Amygdala (tissue), 56 donors: Measurements from ENCODE around the gene STARD7.
"Not testable (repeated sequence)": the region's sequence is repeated elsewhere in the genome, so short reads cannot be mapped to it uniquely, and the experiment has no call there.

Experiments used
- DNase-seq, 56 donors: peaks; one replicate each; lab custom pipeline; 2025; lab: John Stamatoyannopoulos, UW

The STARD7 gene

DNA sequence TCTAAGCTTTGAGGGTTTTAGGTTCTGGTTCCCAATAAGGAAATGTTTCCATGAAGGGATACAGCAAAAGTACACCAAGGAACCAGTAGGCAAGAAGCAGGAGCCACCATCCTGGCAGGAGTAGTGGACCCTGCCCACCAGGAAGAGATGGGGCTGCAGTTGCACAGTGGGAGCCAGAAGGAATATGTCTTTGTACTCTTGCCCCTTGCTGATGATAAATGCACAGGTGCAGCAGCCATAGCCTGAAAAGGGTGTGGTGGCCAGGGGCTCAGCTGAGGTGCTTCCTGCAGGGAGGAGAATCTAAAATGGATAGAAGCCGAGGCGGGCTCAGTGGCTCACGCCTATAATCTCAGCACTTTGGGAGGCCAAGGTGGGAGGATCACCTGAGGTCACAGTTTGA is 29.6 kb upstream of the STARD7 start:
- no peak for DNase-seq

DNA sequence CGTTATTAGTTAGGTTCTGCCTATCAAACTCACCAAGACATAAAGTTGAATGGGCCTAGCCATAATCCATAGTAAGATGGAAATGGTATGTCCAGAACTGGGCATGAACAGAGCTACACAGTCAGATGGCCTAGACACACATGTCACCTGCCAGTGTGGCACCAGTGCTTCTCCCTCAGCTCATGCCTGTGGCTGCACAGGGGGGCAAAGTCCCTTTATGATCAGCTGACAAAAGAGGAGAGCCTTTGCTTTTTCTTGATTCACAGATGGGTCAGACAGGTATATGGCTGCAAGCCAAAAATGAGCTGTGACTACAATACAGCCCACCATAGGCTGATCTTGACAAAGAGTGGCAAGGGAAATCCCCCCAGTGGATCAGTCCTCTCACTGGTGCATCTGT is 28.3 kb upstream of the STARD7 start:
- DNase-seq: no peak

DNA sequence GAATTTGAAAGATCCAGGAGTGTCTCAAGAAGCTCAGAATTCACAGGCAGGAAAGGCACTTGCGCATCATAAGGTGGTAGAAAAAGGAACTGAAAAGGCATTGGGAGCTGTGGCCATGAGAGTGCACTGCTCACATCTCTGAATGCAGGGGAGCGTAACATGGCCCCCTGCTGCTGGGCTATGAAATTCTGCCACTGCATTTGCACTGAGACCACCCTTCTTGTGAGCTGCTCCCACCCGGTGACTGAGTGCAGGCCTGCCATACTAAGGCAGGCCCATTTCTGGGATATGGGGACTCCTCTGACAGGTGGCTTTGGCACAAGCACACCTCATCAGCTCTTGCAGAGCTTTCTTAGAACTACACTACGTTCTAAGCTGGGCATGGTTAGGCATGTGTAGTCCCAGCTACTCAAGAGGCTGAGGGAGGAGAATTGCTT is 25.3 kb upstream of the STARD7 start:
- no peak for DNase-seq

DNA sequence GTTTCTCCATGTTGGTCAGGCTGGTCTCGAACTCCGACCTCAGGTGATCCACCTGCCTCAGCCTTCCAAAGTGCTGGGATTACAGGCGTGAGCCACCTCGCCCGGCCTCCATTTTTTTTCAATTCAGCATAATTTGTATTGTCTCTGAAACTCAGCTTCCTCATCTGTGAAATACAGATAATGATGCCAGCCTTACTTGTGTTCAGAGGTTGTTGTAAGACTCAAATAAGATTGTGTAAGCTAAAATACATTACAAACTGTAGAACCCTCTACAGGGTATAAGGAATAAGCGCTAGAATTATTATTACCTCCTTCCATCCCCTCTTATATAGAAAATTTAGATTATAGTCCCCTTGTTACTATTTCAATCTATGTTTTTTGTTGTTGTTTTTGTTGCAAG is 24.8 kb upstream of the STARD7 start:
- DNase-seq: no peak

DNA sequence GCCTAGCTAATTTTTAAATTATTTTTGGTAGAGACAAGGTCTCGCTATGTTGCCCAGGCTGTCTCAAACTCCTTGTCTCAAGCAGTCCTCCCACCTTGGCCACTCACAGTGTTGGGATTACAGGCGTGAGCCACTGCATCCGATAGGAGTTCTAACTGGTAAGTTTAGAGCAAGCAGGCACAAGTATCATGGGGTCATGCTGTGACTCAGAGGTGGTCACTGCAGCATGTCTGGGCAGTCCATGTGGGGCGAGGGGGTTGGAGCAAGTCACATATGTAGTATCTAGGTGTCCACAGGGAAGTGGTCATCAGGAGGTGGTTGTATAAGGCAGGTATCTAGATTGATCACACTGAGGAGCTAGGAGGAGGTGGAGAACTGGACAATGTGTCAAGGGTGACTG is 22.7 kb upstream of the STARD7 start:
- DNase-seq: no peak

DNA sequence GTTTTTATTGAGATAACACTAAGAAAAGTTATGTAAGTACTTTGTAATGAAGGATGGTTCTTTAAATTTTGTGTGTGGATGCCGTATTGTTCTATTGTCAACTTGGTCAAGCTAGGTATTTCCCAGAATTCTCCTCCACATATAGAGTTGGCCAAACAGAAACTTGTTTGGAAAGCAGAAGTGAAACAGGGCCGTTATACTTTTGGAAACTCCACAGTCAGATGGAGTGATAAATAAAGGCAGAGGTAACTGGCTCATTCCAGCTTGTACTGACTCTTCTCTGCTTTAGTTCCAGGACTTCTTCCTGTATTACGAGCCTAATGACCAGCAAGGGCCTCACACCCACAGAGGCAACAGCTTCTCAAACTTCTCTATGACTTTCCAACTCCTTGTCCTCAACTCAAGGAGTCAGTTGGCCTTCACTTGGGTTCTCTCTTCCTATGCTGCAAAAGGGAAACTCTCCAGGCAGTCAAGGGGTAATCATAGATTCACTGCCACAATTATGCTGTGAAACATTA is 16.4 kb upstream of the STARD7 start:
- DNase-seq: no peak

DNA sequence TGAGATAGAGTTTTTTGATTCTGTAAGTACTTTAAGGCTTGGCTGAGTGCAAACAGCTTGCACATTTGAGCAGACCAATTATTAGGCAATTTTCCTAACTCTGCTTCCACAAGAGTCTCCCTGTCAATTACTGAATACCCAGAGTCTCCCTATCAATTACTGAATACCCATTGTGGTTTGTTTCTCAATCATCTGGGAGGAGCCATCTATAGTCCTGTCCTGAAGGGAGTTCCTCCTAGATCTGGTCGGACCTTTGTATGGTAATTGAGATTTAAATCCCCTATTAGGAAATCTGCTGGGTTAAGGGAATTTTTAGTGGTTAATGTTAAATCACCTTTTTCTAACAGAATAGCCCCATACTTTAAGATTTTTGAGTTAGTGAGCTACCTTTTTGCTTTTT is 12.5 kb upstream of the STARD7 start:
- not testable (repeated sequence) for DNase-seq

DNA sequence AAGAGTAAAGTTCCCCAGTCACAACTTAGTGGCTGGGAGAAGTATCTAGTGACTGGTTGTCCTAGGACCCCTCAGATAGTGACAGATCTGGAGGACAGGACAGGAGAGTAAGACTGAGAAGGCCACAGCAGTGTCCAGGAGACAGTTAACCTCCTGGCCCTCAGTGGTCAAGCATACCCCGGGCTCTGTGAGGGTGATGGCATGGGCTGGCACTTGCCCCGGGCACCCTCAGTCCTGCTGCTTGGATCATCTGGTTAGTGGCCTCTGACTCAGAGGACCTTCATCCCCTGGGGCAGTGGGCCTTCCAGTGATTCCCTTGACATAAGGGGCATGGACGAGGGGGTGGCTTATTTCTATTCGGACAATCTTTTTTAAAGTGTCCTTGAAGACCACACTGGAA is 11.3 kb upstream of the STARD7 start:
- not testable (repeated sequence) for DNase-seq

DNA sequence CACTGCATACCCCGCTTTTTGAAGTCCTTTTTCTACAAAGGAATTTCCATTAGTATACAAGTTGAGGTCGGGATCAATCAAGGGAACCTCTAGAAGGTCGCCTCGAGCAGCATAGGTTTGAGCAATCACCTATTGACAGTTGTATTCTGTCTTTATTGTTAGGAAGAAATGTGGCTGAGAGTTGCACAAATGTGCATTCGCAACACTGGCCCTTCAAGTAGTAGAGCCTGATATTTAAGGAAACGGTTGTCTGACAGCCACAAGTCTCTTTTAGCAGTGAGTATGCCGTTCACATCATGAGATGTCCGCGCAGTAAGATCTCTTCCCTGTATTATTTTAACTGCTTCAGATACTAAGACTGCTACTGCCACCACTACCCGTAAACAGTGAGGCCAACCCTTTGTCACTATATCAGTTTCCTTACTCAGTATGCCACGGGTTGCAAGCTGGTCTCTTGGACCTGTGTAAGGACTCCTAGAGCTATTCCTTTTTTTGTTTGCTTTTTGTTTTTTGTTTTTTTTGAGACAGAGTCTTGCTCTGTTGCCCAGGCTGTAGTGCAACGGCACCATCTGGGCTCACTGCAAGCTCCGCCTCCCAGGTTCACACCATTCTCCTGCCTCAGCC is 10.0 kb upstream of the STARD7 start:
- DNase-seq: no peak

DNA sequence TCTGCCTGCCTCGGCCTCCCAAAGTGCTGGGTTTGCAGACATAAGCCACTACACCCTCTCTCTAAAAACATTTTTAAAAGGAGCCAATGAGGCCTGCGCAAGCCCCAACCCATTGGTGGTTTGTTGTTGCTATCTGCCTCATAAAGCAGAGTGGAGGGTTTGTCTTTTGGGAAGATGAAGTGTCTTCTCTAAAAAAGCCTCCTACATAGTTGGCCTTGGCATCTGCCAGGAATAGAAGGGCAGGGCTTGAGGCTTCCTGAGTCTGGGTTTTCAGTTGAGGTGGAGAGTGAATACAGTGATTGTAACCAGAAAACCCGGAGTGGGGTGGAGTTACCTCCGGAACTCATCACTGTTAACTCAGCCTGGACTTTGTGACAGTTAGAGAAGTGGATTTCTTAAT is 5.9 kb upstream of the STARD7 start:
- DNase-seq: no peak

DNA sequence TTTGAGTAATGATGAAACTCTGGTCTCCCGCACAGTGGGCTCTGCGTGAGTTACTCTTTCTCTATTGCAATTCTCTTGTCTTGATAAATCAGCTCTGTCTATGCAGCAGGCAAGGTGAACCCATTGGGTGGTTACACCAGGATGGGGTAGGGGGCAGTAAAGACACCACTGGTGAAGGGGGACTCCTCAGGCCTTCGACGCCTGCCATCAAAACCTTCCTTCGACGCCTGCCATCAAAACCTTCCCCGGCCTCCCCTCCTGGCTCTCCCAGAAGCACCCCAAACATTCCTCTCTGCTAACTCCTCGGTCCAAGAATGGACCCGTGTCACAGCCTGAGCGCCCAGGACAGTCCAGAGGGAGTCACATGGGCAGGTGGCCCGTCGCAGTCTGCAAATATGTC is 4.8 kb upstream of the STARD7 start:
- no peak for DNase-seq

DNA sequence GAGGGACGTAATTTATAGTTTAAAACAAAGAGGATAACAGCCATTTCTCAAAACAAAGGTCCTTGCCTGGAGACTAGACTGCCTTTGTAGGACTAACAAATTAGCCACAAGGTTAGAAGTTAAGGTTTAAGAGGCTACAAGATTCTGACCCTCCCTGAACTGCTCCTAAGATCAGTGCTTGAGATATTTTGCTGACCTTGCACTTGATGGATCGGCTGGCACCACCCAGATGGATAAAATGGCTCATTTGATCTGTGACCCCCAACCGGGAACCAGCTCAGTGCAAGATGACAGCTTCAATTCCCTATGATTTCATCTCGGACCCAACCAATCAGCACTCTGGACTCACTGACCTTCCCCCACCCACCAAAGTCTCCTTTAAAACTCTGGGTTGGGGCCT is 3.7 kb upstream of the STARD7 start:
- no peak for DNase-seq

DNA sequence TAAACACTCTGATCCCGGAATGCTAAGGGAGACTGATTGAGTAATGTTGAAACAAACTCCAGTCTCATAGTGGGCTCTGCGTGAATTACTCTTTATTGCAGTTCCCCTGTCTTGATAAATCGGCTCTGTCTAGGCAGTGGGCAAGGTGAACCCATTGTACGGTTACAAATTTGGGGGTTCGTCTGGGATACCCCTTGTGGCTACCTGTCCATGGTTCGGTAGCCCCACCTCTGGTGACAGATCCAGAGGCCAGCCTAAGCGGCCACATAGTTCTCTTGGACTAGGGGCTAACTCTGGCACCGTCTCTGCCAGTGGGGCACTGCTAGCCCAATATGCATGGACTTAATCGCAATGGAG is 1.1 kb upstream of the STARD7 start:
- no peak for DNase-seq

DNA sequence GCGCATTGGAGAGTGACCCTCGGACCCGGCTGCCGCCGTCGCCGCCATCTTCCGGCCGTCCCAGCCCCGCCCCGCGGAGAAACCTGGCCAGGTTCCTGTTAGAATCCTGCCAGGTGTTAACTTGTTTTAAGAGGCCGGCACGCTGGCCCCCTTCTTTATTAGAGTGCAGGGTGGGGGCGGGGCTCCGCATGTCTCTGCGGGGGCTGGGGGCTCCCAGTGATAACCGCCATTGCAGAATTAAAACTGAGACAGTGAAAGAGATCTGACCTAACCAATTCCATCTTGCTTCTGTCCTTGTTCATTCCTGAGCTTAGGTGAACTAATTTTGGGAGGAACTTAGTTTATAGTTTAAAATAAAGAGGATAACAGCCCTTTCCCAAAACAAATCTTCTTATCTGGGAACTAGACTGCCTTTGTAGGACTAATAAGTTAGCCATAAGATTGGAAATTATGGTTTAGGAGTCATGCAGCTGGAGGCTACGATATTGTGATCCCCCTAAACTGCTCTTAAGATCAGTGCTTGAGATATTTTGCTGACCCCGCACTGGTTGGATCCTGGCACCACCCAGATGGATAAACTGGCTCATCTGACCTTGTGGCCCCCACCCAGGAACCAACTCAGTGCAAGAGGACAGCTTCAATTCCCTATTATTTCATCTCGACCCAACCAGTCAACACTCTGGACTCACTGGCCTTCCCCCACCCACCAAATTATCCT is 543 bp upstream of the STARD7 start:
- peak in 1 of 56 donors; percentile 3 for DNase-seq

DNA sequence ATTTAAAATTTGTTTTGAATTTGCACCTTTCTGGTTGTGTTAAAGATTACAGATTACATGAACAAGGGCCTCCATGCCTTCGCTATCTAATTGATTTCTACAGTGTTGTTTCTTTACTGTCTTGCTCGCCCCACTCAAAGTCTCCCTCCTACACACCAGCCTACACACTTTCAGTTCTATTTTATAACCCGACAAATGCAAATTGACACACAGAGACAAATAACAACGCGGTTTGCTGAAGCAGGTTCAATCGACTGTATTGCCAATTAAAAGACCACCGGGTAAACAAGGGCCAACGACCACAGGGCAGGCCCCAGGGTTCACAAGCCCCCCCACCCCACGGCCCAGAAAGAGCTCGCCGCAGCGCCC is 869 bp downstream of the STARD7 start:
- DNase-seq: no peak

DNA sequence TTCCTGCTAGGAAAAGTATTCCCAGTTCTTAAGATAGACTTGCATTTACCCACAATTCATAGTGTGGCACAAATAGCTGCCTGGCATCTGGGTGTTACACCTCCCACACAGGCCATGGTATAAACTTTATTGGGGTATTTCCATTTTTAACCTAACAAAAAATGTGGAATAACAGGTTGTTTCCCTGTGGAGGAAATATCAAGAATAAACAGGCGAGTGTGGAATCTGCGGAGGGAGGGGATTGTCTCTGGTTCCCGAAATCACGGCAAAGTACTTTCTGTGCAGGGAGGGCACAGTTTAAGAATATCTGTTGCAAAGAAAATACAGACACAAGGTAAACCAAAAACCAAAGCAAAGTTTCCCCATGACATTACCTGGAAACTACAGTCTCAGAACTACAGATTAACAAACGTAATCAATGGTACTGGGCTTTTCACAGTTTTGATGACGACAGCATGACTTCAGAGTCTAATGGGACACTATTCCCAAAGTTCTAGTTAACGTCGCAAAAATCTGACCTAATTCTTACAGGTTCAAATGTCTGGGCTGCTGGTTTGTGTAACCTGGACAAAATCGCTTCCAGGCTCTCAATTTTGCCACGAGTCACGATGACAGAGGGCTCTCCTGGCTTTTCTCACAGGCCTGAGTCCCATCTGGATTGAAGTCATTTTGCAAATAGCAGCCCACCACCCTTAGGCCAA is 1.4 kb downstream of the STARD7 start:
- no peak for DNase-seq

DNA sequence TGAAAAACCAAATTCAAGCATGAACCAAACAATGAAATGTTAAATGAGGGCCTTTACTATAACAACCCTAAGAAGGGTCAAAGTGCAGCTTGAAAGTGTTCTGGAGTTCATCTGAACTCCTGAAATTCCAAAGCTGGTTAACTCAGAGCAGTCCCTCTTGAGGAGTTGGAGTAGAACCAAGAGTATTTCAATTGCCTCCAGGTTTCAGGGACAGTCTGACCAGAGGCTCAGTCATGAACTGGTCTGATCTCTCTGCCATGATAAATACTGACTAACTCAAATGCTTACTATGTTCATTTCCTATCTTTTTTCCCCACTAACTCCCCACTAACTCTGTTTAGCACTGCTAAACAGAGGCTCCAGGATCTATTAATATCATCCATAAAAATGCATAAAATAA is 2.7 kb downstream of the STARD7 start:
- DNase-seq: no peak

DNA sequence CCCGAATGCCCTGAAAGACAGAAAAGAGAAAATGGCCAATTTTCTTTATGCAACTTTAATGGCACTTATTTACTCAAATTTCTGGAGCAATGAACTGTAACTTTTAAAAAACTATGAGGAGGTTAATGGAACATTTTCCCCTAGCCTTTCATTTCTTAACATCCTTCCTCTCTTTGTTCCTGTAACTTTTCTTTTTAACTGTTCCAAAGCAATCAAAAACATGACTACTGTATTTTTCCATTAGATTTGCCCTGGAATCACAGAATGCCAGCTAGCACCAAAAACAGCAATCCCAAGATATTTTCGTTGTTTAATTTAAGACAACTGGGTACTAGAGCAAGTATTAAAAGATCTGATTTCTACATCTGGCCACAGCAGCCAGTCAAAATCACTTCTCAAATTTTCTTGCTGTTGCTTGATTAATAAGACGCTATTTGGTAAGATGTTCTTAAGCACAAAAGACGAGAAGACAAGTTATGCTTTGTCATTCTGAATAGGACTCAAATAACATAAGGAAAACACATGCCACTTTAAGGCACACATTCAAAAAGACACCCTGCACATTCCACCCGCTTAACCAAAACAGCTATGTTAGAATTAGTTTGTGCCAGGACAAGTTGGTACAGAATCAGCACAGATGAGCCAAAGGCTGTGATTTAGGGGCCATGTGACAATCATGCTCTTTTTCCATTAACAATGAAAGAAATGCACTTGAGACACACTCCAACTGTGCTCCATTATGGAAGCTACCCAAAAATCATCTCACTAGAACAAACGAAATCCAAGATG is 3.6 kb downstream of the STARD7 start:
- DNase-seq: peak in 18 of 56 donors; percentile 9 to 67 (median 24)

DNA sequence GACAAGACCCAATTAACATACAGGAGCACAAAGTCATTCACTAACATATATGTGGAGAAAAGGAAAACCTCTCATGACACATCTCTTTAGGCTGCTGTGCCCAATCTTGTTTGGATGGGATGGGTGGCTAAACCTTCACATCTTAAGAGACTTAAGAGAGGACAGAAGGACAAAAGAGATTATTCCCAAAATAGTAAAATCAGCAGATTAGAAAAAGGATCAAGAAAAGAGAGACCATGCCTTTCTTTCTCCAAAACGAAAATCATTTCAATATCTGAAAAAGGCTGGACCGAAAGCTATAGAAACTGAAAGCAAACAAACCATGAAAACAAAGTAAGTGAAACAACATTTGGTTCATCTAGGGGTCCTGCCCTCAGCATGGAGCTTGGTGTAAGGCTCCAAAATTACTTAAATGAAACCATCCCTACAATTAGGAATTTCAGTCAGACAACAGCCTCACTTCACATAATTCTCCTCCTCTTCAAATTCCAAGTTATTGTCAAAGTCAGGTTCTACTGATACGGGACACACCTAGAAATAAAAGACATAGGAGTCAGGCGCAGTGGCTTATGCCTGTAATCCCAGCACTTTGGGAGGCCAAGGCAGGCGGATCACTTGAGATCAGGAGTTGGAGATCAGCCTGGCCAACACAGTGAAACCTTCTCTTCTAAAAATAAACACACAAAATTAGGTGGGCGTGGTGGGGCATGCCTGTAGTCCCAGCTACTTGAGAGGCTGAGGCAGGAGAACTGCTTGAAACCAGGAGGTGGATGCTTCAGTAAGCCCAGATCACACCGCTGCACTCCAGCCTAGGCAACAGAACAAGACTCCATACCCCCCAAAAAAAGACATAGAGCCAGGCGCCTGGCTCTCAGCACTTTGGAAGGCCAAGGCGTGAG is 5.2 kb downstream of the STARD7 start:
- no peak for DNase-seq
